Ectodermal cell (in vitro differentiated cells): ENCODE measurements around the gene MYL1. TPM values are rescaled to one million over a fixed set of nuclear protein-coding genes. Genes with fewer than 3 reads are reported as not detected.

Experiments used
- H3K27ac ChIP-seq: 2 replicates; pipeline ENCODE4 v1.7.0; 2013; ENCODE audit warnings: mild to moderate bottlenecking, low read depth, low read length; ENCODE audit not compliant: insufficient read depth, poor library complexity, severe bottlenecking
- H3K27me3 ChIP-seq: 2 replicates; pipeline ENCODE4 v1.7.0; 2013; ENCODE audit warnings: mild to moderate bottlenecking, low read length; ENCODE audit not compliant: insufficient read depth, control insufficient read depth, poor library complexity, severe bottlenecking
- H3K36me3 ChIP-seq: one replicate; pipeline ENCODE4 v1.7.0; 2013; ENCODE audit warnings: low read length; ENCODE audit not compliant: control insufficient read depth, insufficient read depth
- H3K4me1 ChIP-seq: one replicate; pipeline ENCODE4 v1.7.0; 2013; ENCODE audit warnings: low read length; ENCODE audit not compliant: control insufficient read depth, insufficient read depth
- H3K4me3 ChIP-seq: 2 replicates; pipeline ENCODE4 v1.7.0; 2013; ENCODE audit warnings: low read depth, low read length, control low read depth; ENCODE audit not compliant: insufficient read depth
- H3K9me3 ChIP-seq: 2 replicates; pipeline ENCODE4 v1.7.0; 2013; ENCODE audit warnings: mild to moderate bottlenecking, low read length, moderate library complexity; ENCODE audit not compliant: control insufficient read depth
- WGBS, 2 experiments: methylation state at CpG; one replicate each; pipeline ENCODE4 v1.1.7; 2013; ENCODE audit warnings: missing lambda C conversion rate in 2 of 2; 5-methylcytosine and 5-hydroxymethylcytosine counted together
- polyA plus RNA-seq, 4 experiments: library from polyadenylated mRNA; stranded (reverse); fragments of 50-300 nt; gene quantifications; one replicate each; pipeline ENCODE4 v1.2.3, GENCODE V29; 2013

MYL1 gene
- not detected for polyA plus RNA-seq (2013, experiment 1 of 4)
- polyA plus RNA-seq (2013, experiment 2 of 4), result not detected
- not detected for polyA plus RNA-seq (2013, experiment 3 of 4)
- not detected for polyA plus RNA-seq (2013, experiment 4 of 4)

- 93 to 95% methylated on average over 5 of the region's 5 CpGs for WGBS, 2 experiments
- Histone ChIP-seq H3K27ac (no peak within 1 kb of the TSS), H3K9me3 (no peaks in the 10 kb centered on the region), H3K36me3 (no peaks in the 10 kb centered on the region), H3K4me1 (no peaks in the 10 kb centered on the region), H3K4me3 (no peak within 1 kb of the TSS), H3K27me3 (no peaks in the 10 kb centered on the region)
These were observed at the start of gene MYL1 for GRCh38 chr2:210315015-210315788. MYL1 (minus strand) TSS chr2:210315174; CDS start chr2:210315042, 132 bp downstream.

- no peaks in the 10 kb centered on the region for H3K36me3 ChIP-seq
- H3K4me3 ChIP-seq, result no peak overlapping the region
- no peaks in the 10 kb centered on the region for H3K4me1 ChIP-seq
- H3K27me3 ChIP-seq, result no peaks in the 10 kb centered on the region
- no peak overlapping the region for H3K27ac ChIP-seq
- H3K9me3 ChIP-seq, result no peaks in the 10 kb centered on the region
These were observed 48.9 kb upstream of the MYL1 start for GRCh38 chr2:210363876-210364275.

GRCh38 chr2:210363261-210363660, 48.3 kb upstream of the MYL1 start:
- H3K27ac ChIP-seq, result no peak overlapping the region
- no peaks in the 10 kb centered on the region for H3K27me3 ChIP-seq
- H3K36me3 ChIP-seq, result no peaks in the 10 kb centered on the region
- H3K4me1 ChIP-seq, result no peaks in the 10 kb centered on the region
- no peaks in the 10 kb centered on the region for H3K9me3 ChIP-seq
- no peak overlapping the region for H3K4me3 ChIP-seq

GRCh38 chr2:210360412-210360811, 45.4 kb upstream of the MYL1 start:
- WGBS, 2 experiments, result 92 to 100% methylated on average over 1 of the region's 1 CpG

GRCh38 chr2:210356944-210357343, 42.0 kb upstream of the MYL1 start:
- Histone ChIP-seq H3K4me1 (no peaks in the 10 kb centered on the region), H3K27me3 (no peaks in the 10 kb centered on the region), H3K4me3 (no peak overlapping the region), H3K9me3 (no peaks in the 10 kb centered on the region), H3K27ac (no peak overlapping the region), H3K36me3 (no peaks in the 10 kb centered on the region)
- WGBS, 2 experiments, result 56 to 58% methylated on average over 3 of the region's 3 CpGs

More at GRCh38 chr2:210360412-210360811, 45.4 kb upstream of the MYL1 start:
- no peaks in the 10 kb centered on the region for H3K4me1 ChIP-seq
- H3K36me3 ChIP-seq, result no peaks in the 10 kb centered on the region
- H3K27ac ChIP-seq, result no peak overlapping the region
- no peaks in the 10 kb centered on the region for H3K27me3 ChIP-seq
- H3K9me3 ChIP-seq, result no peaks in the 10 kb centered on the region
- no peak overlapping the region for H3K4me3 ChIP-seq

GRCh38 chr2:210337159-210337558, 22.2 kb upstream of the MYL1 start:
- Histone ChIP-seq H3K4me1 (no peaks in the 10 kb centered on the region), H3K36me3 (no peaks in the 10 kb centered on the region), H3K27ac (no peak overlapping the region), H3K27me3 (no peaks in the 10 kb centered on the region), H3K9me3 (no peaks in the 10 kb centered on the region), H3K4me3 (no peak overlapping the region)
- WGBS, 2 experiments, result no CpG with 5 or more reads among the region's 2 CpGs

GRCh38 chr2:210324906-210325305, 9.9 kb upstream of the MYL1 start:
- Histone ChIP-seq H3K9me3 (no peaks in the 10 kb centered on the region), H3K4me1 (no peaks in the 10 kb centered on the region), H3K27me3 (no peaks in the 10 kb centered on the region), H3K27ac (no peak overlapping the region), H3K36me3 (no peaks in the 10 kb centered on the region), H3K4me3 (no peak overlapping the region)
- 86 to 89% methylated on average over 9 of the region's 9 CpGs for WGBS, 2 experiments

GRCh38 chr2:210324458-210324857, 9.5 kb upstream of the MYL1 start:
- Histone ChIP-seq H3K27ac (no peak overlapping the region), H3K4me1 (no peaks in the 10 kb centered on the region), H3K36me3 (no peaks in the 10 kb centered on the region), H3K9me3 (no peaks in the 10 kb centered on the region), H3K27me3 (no peaks in the 10 kb centered on the region), H3K4me3 (no peak overlapping the region)
- WGBS, 2 experiments, result 70 to 80% methylated on average over 4 of the region's 4 CpGs

- Histone ChIP-seq H3K27me3 (no peaks in the 10 kb centered on the region), H3K4me1 (no peaks in the 10 kb centered on the region), H3K4me3 (no peak overlapping the region), H3K9me3 (no peaks in the 10 kb centered on the region), H3K27ac (no peak overlapping the region), H3K36me3 (no peaks in the 10 kb centered on the region)
- WGBS, 2 experiments, result 93 to 95% methylated on average over 4 of the region's 4 CpGs
These were observed 8.0 kb upstream of the MYL1 start for GRCh38 chr2:210323003-210323402.

- no peaks in the 10 kb centered on the region for H3K9me3 ChIP-seq
- H3K4me3 ChIP-seq, result no peak overlapping the region
- no peak overlapping the region for H3K27ac ChIP-seq
- H3K27me3 ChIP-seq, result no peaks in the 10 kb centered on the region
- WGBS, 2 experiments, result 80 to 87% methylated on average over 2 of the region's 3 CpGs
- no peaks in the 10 kb centered on the region for H3K4me1 ChIP-seq
- H3K36me3 ChIP-seq, result no peaks in the 10 kb centered on the region
These were observed 3.9 kb upstream of the MYL1 start for GRCh38 chr2:210318891-210319290.
